SJSA1 (cell line): ENCODE measurements around the gene LSMEM2. TPM values are rescaled to one million over a fixed set of nuclear protein-coding genes. Genes with fewer than 3 reads are reported as not detected.
"Not testable (repeated sequence)": the region's sequence is repeated elsewhere in the genome, so short reads cannot be mapped to it uniquely, and the experiment has no call there.

ENCODE experiments used
- DNase-seq, 2 experiments: peaks; one replicate each; pipeline ENCODE4 v3.0.0-alpha.2; 2015 to 2020; ENCODE audit warnings: low spot score in 2 of 2, low read depth in 1 of 2
- H3K27ac ChIP-seq: fragments of 250-450 bp; sonication (Bioruptor Pico); 2 replicates; pipeline ENCODE4 v1.5.1; 2020; ENCODE audit warnings: mild to moderate bottlenecking, moderate library complexity
- H3K27me3 ChIP-seq: fragments of 250-450 bp; sonication (Bioruptor Pico); replicated peaks from 2 replicates; pipeline ENCODE4 v1.5.1; 2020; ENCODE audit warnings: mild to moderate bottlenecking, moderate library complexity
- H3K36me3 ChIP-seq: fragments of 250-450 bp; sonication (Bioruptor Pico); 2 replicates; pipeline ENCODE4 v1.5.1; 2020; ENCODE audit warnings: mild to moderate bottlenecking
- H3K4me1 ChIP-seq: fragments of 250-450 bp; sonication (Bioruptor Pico); replicated peaks from 2 replicates; pipeline ENCODE4 v1.6.1; 2021; ENCODE audit warnings: mild to moderate bottlenecking
- H3K4me3 ChIP-seq: fragments of 250-450 bp; sonication (Bioruptor Pico); 2 replicates; pipeline ENCODE4 v1.5.1; 2020; ENCODE audit warnings: mild to moderate bottlenecking
- H3K9me3 ChIP-seq: fragments of 250-450 bp; sonication (Bioruptor Pico); replicated peaks from 2 replicates; pipeline ENCODE4 v1.5.1; 2020; ENCODE audit warnings: mild to moderate bottlenecking
- total RNA-seq: library from RNA; depleted of rRNA; stranded (reverse); fragments of >200 nt; shearing (Covaris generic); gene quantifications from 2 replicates; pipeline ENCODE4 v1.2.3, GENCODE V29; 2014

The LSMEM2 gene
- total RNA-seq, 1 experiment from 2014 or later, result not detected

- DNase-seq, result no peak
- peaks cover 9% of the 10 kb centered on the region for H3K4me1 ChIP-seq
- H3K36me3 ChIP-seq, result peaks cover 91% of the 10 kb centered on the region
- no peaks in the 10 kb centered on the region for H3K9me3 ChIP-seq
- H3K27me3 ChIP-seq, result no peaks in the 10 kb centered on the region
- no peak overlapping the region for H3K4me3 ChIP-seq
- no peak overlapping the region for H3K27ac ChIP-seq
These were observed 24.2 kb upstream of the LSMEM2 start for GRCh38 chr3:50254577-50255250.

GRCh38 chr3:50255251-50255615 lies 23.7 kb upstream of the LSMEM2 start:
- no peak overlapping the region for H3K27ac ChIP-seq
- H3K4me1 ChIP-seq, result peaks cover 14% of the 10 kb centered on the region
- no peaks in the 10 kb centered on the region for H3K9me3 ChIP-seq
- peaks cover 86% of the 10 kb centered on the region for H3K36me3 ChIP-seq
- no peaks in the 10 kb centered on the region for H3K27me3 ChIP-seq
- H3K4me3 ChIP-seq, result no peak overlapping the region
- DNase-seq, result no peak

- Histone ChIP-seq H3K27ac (no peak overlapping the region), H3K4me3 (no peak overlapping the region), H3K9me3 (no peaks in the 10 kb centered on the region), H3K27me3 (no peaks in the 10 kb centered on the region), H3K36me3 (peaks cover 74% of the 10 kb centered on the region), H3K4me1 (peaks cover 19% of the 10 kb centered on the region)
- no peak for DNase-seq
These were observed 21.7 kb upstream of the LSMEM2 start for GRCh38 chr3:50256978-50257890.

GRCh38 chr3:50258029-50258680 lies 20.7 kb upstream of the LSMEM2 start:
- H3K36me3 ChIP-seq, result peaks cover 64% of the 10 kb centered on the region
- DNase-seq, result no peak
- H3K27me3 ChIP-seq, result no peaks in the 10 kb centered on the region
- H3K4me3 ChIP-seq, result no peak overlapping the region
- no peaks in the 10 kb centered on the region for H3K9me3 ChIP-seq
- no peak overlapping the region for H3K27ac ChIP-seq
- H3K4me1 ChIP-seq, result peaks cover 19% of the 10 kb centered on the region

GRCh38 chr3:50258979-50259378 lies 19.9 kb upstream of the LSMEM2 start:
- no peak overlapping the region for H3K27ac ChIP-seq
- DNase-seq, result no peak

GRCh38 chr3:50259432-50260026 lies 19.4 kb upstream of the LSMEM2 start:
- Histone ChIP-seq H3K27ac (no peak overlapping the region), H3K4me1 (peaks cover 30% of the 10 kb centered on the region), H3K36me3 (peaks cover 52% of the 10 kb centered on the region), H3K9me3 (no peaks in the 10 kb centered on the region), H3K27me3 (no peaks in the 10 kb centered on the region), H3K4me3 (no peak overlapping the region; the same call in 1 of the 2 replicates)
- DNase-seq, result no peak

More at GRCh38 chr3:50258979-50259378, 19.9 kb upstream of the LSMEM2 start:
- H3K9me3 ChIP-seq, result no peaks in the 10 kb centered on the region
- H3K4me1 ChIP-seq, result peaks cover 25% of the 10 kb centered on the region
- H3K36me3 ChIP-seq, result peaks cover 56% of the 10 kb centered on the region
- no peak overlapping the region for H3K4me3 ChIP-seq
- H3K27me3 ChIP-seq, result no peaks in the 10 kb centered on the region

- Histone ChIP-seq H3K9me3 (no peaks in the 10 kb centered on the region), H3K4me3 (peak overlapping the region; percentile 41), H3K27ac (peak overlapping the region; percentile 93), H3K36me3 (peaks cover 45% of the 10 kb centered on the region), H3K4me1 (peaks cover 38% of the 10 kb centered on the region), H3K27me3 (no peaks in the 10 kb centered on the region)
- peak; percentile 82 to 92 for DNase-seq
These were observed 18.6 kb upstream of the LSMEM2 start for GRCh38 chr3:50260027-50260941.

GRCh38 chr3:50260942-50261441 lies 17.9 kb upstream of the LSMEM2 start:
- H3K4me3 ChIP-seq, result peak overlapping the region; percentile 41
- no peaks in the 10 kb centered on the region for H3K9me3 ChIP-seq
- H3K27me3 ChIP-seq, result no peaks in the 10 kb centered on the region
- H3K4me1 ChIP-seq, result peaks cover 43% of the 10 kb centered on the region
- H3K36me3 ChIP-seq, result peaks cover 40% of the 10 kb centered on the region
- peak overlapping the region; percentile 93 for H3K27ac ChIP-seq
- DNase-seq, result no peak

GRCh38 chr3:50261505-50261904 lies 17.4 kb upstream of the LSMEM2 start:
- Histone ChIP-seq H3K4me3 (no peak overlapping the region), H3K9me3 (no peaks in the 10 kb centered on the region), H3K4me1 (peaks cover 43% of the 10 kb centered on the region), H3K36me3 (peaks cover 36% of the 10 kb centered on the region), H3K27me3 (no peaks in the 10 kb centered on the region), H3K27ac (no peak overlapping the region)
- DNase-seq, result no peak

GRCh38 chr3:50262200-50262599 lies 16.7 kb upstream of the LSMEM2 start:
- peaks cover 29% of the 10 kb centered on the region for H3K36me3 ChIP-seq
- not testable (repeated sequence) for H3K4me3 ChIP-seq, DNase-seq, H3K27ac ChIP-seq, H3K27me3 ChIP-seq, H3K9me3 ChIP-seq
- H3K4me1 ChIP-seq, result peaks cover 44% of the 10 kb centered on the region

GRCh38 chr3:50262778-50263177 lies 16.1 kb upstream of the LSMEM2 start:
- Histone ChIP-seq H3K4me3 (no peak overlapping the region), H3K4me1 (peaks cover 50% of the 10 kb centered on the region), H3K9me3 (no peaks in the 10 kb centered on the region), H3K36me3 (peaks cover 25% of the 10 kb centered on the region), H3K27me3 (no peaks in the 10 kb centered on the region), H3K27ac (no peak overlapping the region)
- no peak for DNase-seq

GRCh38 chr3:50263478-50264382 lies 15.2 kb upstream of the LSMEM2 start:
- Histone ChIP-seq H3K27ac (peak overlapping the region; percentile 30), H3K36me3 (peaks cover 17% of the 10 kb centered on the region), H3K4me1 (peaks cover 58% of the 10 kb centered on the region), H3K4me3 (no peak overlapping the region), H3K9me3 (no peaks in the 10 kb centered on the region), H3K27me3 (no peaks in the 10 kb centered on the region)
- no peak for DNase-seq
